Activated CD4-positive, CD25-positive, alpha-beta regulatory T cell treated with anti-CD3 and anti-CD28 coated beads, Interleukin-2, amount 50 U/mL, for 16 hours (primary cell): ENCODE results near the gene MCOLN1.

Experiments
- DNase-seq: peaks from one replicate; pipeline ENCODE4 v3.0.0-alpha.2; 2020; ENCODE audit warnings: low read depth, low spot score

Gene MCOLN1

GRCh38 chr19:7542556-7543348 lies 20.3 kb downstream of the MCOLN1 start:
- DNase-seq: no peak

GRCh38 chr19:7544626-7545025 lies 22.2 kb downstream of the MCOLN1 start:
- DNase-seq: no peak

- DNase-seq: no peak
These were observed 22.9 kb downstream of the MCOLN1 start for GRCh38 chr19:7545300-7545699.

- DNase-seq: no peak
These were observed 23.5 kb downstream of the MCOLN1 start for GRCh38 chr19:7545904-7546303.

- DNase-seq: no peak
These were observed 24.7 kb downstream of the MCOLN1 start for GRCh38 chr19:7547159-7547558.

- DNase-seq: no peak
These were observed 27.2 kb downstream of the MCOLN1 start for GRCh38 chr19:7549429-7550148.

- DNase-seq: no peak
These were observed 27.8 kb downstream of the MCOLN1 start for GRCh38 chr19:7550169-7550770.

- no peak for DNase-seq
These were observed 28.8 kb downstream of the MCOLN1 start for GRCh38 chr19:7550987-7551761.

GRCh38 chr19:7552781-7553180 lies 30.4 kb downstream of the MCOLN1 start:
- DNase-seq: no peak

- no peak for DNase-seq
These were observed 32.1 kb downstream of the MCOLN1 start for GRCh38 chr19:7554565-7554964.

- DNase-seq: no peak
These were observed 32.8 kb downstream of the MCOLN1 start for GRCh38 chr19:7554990-7555864.

- no peak for DNase-seq
These were observed 34.4 kb downstream of the MCOLN1 start for GRCh38 chr19:7556696-7557315.

- no peak for DNase-seq
These were observed 36.2 kb downstream of the MCOLN1 start for GRCh38 chr19:7558667-7559066.

- DNase-seq: no peak
These were observed 36.7 kb downstream of the MCOLN1 start for GRCh38 chr19:7559102-7559501.

GRCh38 chr19:7560255-7560654 lies 37.8 kb downstream of the MCOLN1 start:
- DNase-seq: no peak

GRCh38 chr19:7561325-7561724 lies 38.9 kb downstream of the MCOLN1 start:
- DNase-seq: no peak

- no peak for DNase-seq
These were observed 40.4 kb downstream of the MCOLN1 start for GRCh38 chr19:7562646-7563393.

- DNase-seq: no peak
These were observed 42.4 kb downstream of the MCOLN1 start for GRCh38 chr19:7564866-7565265.

- no peak for DNase-seq
These were observed 42.9 kb downstream of the MCOLN1 start for GRCh38 chr19:7565332-7565731.

GRCh38 chr19:7570761-7571160 lies 48.3 kb downstream of the MCOLN1 start:
- no peak for DNase-seq
